ENCODE data around the gene CACNG3.

The CACNG3 gene

DNA sequence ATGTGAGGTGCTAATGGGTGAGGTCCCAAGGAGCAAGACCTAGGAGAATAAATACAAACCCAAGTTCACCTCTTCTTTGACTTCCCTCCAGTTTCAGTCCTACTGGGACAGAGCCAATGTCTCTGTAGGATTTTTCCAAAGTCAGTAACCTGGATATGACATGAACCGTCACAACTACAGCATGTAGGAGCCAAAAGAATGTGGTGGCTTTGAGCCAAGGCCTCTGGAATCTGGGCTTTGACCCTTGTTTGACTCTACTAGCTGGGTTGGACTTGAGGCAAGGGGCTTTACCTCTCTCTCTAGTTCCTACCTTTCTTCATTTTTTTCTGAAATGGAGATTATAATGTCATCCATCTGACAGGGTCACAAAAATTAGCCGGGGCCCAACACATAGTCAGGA is 91.4 kb downstream of the CACNG3 start:
- Histone ChIP-seq H3K36me3 (ENCODE audit: control insufficient read depth, insufficient read depth, low read length) (no peaks in the 10 kb centered on the region), H3K27me3 (ENCODE audit: control insufficient read depth, insufficient read depth, low read length) (no peaks in the 10 kb centered on the region), H3K27ac (ENCODE audit: low read depth, low read length) (no peak overlapping the region), H3K9ac (ENCODE audit: low read length) (no peak overlapping the region), H3K4me3 (ENCODE audit: low read length) (no peak overlapping the region), H3K4me1 (ENCODE audit: control insufficient read depth, insufficient read depth, low read length) (no peaks in the 10 kb centered on the region)

DNA sequence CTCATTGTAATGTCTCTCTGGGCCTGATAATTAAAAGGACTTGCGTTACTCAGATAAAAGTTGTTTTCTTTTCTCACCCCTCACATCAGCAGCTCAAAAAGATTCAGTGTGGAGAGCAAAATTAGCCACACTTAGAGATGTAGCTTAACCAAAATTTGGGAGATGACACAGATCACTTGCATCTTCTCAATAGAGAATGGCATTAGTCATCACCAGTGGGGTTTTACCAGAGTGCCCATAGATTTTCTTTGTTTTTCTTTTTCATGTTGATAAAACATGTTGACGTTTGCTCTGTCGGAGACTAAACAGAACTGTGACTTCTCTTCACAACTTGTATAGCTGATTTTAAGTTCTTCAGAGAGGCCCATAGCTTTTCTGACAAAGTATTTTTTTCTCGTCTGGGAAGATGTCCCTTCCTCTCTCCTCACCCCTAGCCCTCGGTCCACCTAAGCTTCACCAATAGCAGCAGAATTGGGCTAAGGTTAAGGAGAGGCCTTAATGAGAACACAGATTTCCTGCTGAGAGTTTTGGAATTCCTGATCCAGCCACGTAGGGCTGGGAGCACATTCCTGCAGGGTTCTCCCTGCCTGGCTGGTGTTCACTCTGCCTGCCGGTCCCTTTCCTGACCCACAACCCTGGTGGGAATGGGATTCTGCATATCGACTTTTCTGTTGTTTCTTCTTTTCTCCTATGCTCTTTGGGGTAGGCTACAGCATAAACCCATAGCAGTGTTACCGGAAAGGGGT is 92.6 kb downstream of the CACNG3 start:
- Histone ChIP-seq H3K36me3 (ENCODE audit: control insufficient read depth, insufficient read depth, low read length) (no peaks in the 10 kb centered on the region), H3K4me1 (ENCODE audit: control insufficient read depth, insufficient read depth, low read length) (no peaks in the 10 kb centered on the region), H3K27me3 (ENCODE audit: control insufficient read depth, insufficient read depth, low read length) (no peaks in the 10 kb centered on the region), H3K9ac (ENCODE audit: low read length) (no peak overlapping the region), H3K4me3 (ENCODE audit: low read length) (no peak overlapping the region), H3K27ac (ENCODE audit: low read depth, low read length) (no peak overlapping the region)

DNA sequence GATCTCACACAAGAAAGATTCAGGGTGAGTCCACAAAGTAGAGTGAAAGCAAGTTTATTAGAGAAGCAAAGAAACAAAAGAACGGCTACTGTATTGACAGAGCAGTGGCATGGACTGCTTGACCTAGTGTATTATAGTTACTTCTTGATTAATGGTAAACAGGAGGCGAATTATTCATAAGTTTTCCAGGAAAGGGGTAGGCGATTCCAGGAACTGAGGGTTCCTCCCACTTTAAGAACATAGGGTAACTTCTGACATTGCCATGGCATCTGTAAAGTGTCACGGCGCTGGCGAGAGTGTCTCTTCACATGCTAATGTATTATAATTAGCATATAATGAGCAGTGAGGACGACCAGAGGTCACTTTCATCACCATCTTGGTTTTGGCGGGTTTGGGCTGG is 93.2 kb downstream of the CACNG3 start:
- Histone ChIP-seq H3K9ac (ENCODE audit: low read length) (no peak overlapping the region), H3K4me1 (ENCODE audit: control insufficient read depth, insufficient read depth, low read length) (no peaks in the 10 kb centered on the region), H3K36me3 (ENCODE audit: control insufficient read depth, insufficient read depth, low read length) (no peaks in the 10 kb centered on the region), H3K4me3 (ENCODE audit: low read length) (no peak overlapping the region), H3K27me3 (ENCODE audit: control insufficient read depth, insufficient read depth, low read length) (no peaks in the 10 kb centered on the region), H3K27ac (ENCODE audit: low read depth, low read length) (no peak overlapping the region)

DNA sequence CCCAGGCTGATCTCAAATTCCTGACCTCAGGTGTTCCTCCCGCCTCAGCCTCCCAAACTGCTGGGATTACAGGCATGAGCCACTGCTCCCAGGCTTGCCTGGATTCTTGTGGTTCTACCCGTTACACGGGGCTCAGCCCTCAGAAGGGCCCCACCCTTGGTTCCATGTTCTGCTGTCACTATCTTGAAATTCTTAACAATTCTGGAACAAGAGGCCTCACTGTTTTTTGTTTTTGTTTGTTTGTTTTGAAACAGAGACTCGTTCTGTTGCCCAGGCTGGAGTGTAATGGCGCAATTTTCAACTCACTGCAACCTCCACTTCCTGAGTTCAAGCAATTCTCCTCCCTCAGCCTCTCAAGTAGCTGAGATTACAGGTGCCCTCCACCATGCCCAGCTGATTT is 96.6 kb downstream of the CACNG3 start:
- Histone ChIP-seq H3K27ac (ENCODE audit: low read depth, low read length) (no peak overlapping the region), H3K9ac (ENCODE audit: low read length) (no peak overlapping the region), H3K4me1 (ENCODE audit: control insufficient read depth, insufficient read depth, low read length) (no peaks in the 10 kb centered on the region), H3K27me3 (ENCODE audit: control insufficient read depth, insufficient read depth, low read length) (no peaks in the 10 kb centered on the region), H3K36me3 (ENCODE audit: control insufficient read depth, insufficient read depth, low read length) (no peaks in the 10 kb centered on the region), H3K4me3 (ENCODE audit: low read length) (no peak overlapping the region)

DNA sequence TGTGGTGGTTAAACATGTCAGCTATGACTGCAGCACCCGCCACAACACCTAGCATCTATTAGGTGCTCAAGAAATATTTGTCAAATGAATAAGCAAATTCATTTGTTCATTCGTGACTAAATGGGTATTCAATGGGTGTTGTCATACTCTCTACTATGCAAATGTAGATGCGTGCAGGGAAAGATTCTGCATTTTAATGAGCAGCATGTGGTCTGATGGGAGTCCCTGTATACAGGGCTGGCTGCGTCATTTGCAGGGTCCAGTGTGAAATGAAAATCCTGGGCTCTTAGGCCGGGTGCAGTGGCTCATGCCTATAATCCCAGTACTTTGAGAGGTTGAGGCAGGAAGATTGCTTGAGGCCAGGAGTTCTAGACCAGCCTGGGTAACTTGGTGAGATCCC is 97.5 kb downstream of the CACNG3 start:
- H3K4me1 ChIP-seq (ENCODE audit: control insufficient read depth, insufficient read depth, low read length), result no peaks in the 10 kb centered on the region
- H3K27me3 ChIP-seq (ENCODE audit: control insufficient read depth, insufficient read depth, low read length), result no peaks in the 10 kb centered on the region
- H3K9ac ChIP-seq (ENCODE audit: low read length), result no peak overlapping the region

DNA sequence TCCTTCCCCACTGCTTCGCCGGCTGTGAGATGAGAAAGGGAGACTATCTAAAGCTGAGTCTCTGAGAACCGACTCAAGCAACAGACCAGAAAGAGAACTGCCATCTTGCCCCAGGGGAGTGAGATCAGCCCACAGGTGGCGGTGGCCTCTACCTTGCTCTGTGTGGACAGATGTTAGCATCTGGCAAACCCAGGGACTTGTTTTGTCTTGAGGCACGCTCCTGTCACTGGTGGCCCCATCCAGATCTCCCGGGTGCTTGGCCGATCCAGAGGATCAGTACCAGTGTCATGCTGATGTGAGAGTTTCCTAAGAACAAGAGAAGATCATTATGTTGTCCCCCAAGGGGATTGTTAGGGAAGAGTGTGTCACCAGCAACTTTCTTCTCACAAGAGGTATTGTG is 101.4 kb downstream of the CACNG3 start:
- Histone ChIP-seq H3K9ac (ENCODE audit: low read length) (no peak overlapping the region), H3K4me1 (ENCODE audit: control insufficient read depth, insufficient read depth, low read length) (no peaks in the 10 kb centered on the region), H3K27ac (ENCODE audit: low read depth, low read length) (no peak overlapping the region), H3K27me3 (ENCODE audit: control insufficient read depth, insufficient read depth, low read length) (no peaks in the 10 kb centered on the region), H3K36me3 (ENCODE audit: control insufficient read depth, insufficient read depth, low read length) (no peaks in the 10 kb centered on the region), H3K4me3 (ENCODE audit: low read length) (no peak overlapping the region)

More for the DNA sequence above, 97.5 kb downstream of the CACNG3 start:
- Histone ChIP-seq H3K27ac (ENCODE audit: low read depth, low read length) (no peak overlapping the region), H3K36me3 (ENCODE audit: control insufficient read depth, insufficient read depth, low read length) (no peaks in the 10 kb centered on the region), H3K4me3 (ENCODE audit: low read length) (no peak overlapping the region)

DNA sequence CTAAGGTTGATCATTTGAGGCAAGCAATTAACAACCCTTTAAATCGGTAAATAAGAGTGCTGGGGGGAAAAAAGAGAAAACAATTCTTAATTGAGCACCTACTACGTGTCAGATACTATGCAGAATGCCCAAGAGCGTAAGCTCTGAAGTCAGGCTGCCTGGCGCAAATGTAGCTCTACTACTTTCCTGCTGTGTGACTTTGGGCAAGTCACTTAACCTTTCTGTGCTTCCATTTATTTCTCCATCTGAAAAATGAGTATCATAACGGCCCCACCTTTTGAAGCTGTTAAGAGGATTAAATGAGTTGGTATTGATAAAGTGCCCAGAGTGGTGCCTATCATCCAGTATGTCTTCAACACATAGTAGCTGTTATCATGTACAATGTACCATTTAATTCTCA is 102.0 kb downstream of the CACNG3 start:
- Histone ChIP-seq H3K36me3 (ENCODE audit: control insufficient read depth, insufficient read depth, low read length) (no peaks in the 10 kb centered on the region), H3K4me3 (ENCODE audit: low read length) (no peak overlapping the region), H3K27ac (ENCODE audit: low read depth, low read length) (no peak overlapping the region), H3K27me3 (ENCODE audit: control insufficient read depth, insufficient read depth, low read length) (no peaks in the 10 kb centered on the region), H3K4me1 (ENCODE audit: control insufficient read depth, insufficient read depth, low read length) (no peaks in the 10 kb centered on the region), H3K9ac (ENCODE audit: low read length) (no peak overlapping the region)

DNA sequence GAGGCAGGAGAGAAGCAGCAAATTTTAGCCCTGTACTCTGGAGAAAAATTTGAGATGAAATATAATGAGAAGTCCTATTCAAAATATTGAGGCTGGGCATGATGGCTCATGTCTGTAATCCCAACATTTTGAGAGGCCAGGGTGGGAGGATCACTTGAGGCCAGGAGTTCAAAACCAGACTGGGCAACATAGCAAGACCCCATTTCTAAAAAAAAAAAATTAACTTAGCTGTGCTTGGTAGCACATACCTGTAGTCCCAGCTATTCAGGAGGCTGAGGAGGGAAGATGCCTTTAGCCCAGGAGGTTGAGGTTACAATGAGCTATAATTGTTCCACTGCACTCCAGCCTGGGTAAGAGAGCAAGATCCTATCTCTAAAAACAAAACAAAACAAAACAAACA is 103.4 kb downstream of the CACNG3 start:
- no peak overlapping the region for H3K27ac ChIP-seq (ENCODE audit: low read depth, low read length)

DNA sequence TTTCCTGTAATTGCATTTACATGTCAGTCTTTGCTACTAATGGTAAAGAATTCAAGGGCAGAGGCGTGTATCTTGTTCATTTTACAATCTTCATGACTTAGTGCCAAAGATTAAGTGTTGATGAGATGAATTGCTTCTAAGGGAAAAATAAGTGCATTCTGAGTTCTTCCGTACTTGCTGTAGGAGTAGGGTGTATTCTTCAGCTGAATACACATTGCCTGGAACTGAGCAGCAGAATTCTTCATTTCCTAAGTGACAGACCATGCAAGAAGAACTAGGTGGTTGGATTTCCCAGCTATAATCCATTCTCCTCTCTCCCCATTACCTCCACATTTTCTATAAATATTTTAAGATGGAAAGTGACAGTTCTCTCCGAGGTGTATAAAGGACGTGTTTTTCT is 104.8 kb downstream of the CACNG3 start:
- H3K27me3 ChIP-seq (ENCODE audit: control insufficient read depth, insufficient read depth, low read length), result no peaks in the 10 kb centered on the region
- no peaks in the 10 kb centered on the region for H3K4me1 ChIP-seq (ENCODE audit: control insufficient read depth, insufficient read depth, low read length)
- H3K9ac ChIP-seq (ENCODE audit: low read length), result no peak overlapping the region
- no peak overlapping the region for H3K4me3 ChIP-seq (ENCODE audit: low read length)
- H3K36me3 ChIP-seq (ENCODE audit: control insufficient read depth, insufficient read depth, low read length), result no peaks in the 10 kb centered on the region
- no peak overlapping the region for H3K27ac ChIP-seq (ENCODE audit: low read depth, low read length)

More for the DNA sequence above, 103.4 kb downstream of the CACNG3 start:
- Histone ChIP-seq H3K36me3 (ENCODE audit: control insufficient read depth, insufficient read depth, low read length) (no peaks in the 10 kb centered on the region), H3K4me1 (ENCODE audit: control insufficient read depth, insufficient read depth, low read length) (no peaks in the 10 kb centered on the region), H3K27me3 (ENCODE audit: control insufficient read depth, insufficient read depth, low read length) (no peaks in the 10 kb centered on the region), H3K4me3 (ENCODE audit: low read length) (no peak overlapping the region), H3K9ac (ENCODE audit: low read length) (no peak overlapping the region)

DNA sequence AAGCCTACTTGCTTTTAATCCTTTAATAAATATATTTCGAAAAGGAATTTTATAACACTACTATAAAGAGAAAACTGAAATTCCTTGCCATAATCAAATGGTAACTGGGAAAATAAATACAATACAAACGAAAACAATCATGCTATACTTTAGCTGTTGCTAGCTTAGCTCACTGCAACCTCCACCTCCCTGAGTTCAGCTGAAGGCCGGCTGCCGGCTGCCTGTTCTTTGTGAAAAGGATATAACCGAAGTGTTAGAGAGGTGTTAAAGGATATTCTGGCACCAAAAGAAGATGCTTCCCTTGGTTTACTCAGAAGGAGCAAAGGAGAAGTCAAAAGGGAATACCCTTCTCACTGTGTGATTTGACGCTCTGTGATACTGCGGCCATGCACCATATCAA is 108.5 kb downstream of the CACNG3 start:
- Histone ChIP-seq H3K27me3 (ENCODE audit: control insufficient read depth, insufficient read depth, low read length) (no peaks in the 10 kb centered on the region), H3K9ac (ENCODE audit: low read length) (no peak overlapping the region), H3K4me1 (ENCODE audit: control insufficient read depth, insufficient read depth, low read length) (no peaks in the 10 kb centered on the region), H3K4me3 (ENCODE audit: low read length) (no peak overlapping the region), H3K27ac (ENCODE audit: low read depth, low read length) (no peak overlapping the region), H3K36me3 (ENCODE audit: control insufficient read depth, insufficient read depth, low read length) (no peaks in the 10 kb centered on the region)

DNA sequence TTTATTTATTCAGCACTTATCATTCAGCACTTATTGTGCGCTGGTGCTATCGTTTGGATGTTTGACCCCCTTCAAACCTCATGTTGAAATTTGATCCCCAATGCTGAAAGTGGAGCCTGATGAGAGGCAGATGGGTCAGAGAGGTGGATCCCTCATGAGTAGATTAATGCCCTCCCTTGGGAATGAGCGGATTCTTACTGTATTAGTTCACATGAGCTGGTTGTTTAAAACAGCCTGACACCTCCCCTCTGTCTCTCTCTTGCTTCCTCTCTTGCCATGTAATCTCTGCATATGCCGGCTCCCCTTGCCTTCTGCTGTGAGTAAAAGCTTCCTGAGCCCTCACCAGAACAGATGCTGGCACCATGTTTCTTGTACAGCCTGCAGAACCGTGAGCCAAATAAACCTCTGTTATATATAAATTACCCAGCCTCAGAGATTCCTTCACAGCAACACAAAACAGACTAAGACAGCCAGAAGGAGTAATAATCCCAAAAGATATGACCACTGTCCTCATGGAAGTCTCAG is 111.1 kb downstream of the CACNG3 start:
- H3K4me1 ChIP-seq (ENCODE audit: control insufficient read depth, insufficient read depth, low read length), result no peaks in the 10 kb centered on the region
- H3K36me3 ChIP-seq (ENCODE audit: control insufficient read depth, insufficient read depth, low read length), result no peaks in the 10 kb centered on the region
- H3K27ac ChIP-seq (ENCODE audit: low read depth, low read length), result no peak overlapping the region
- no peak overlapping the region for H3K4me3 ChIP-seq (ENCODE audit: low read length)
- no peak overlapping the region for H3K9ac ChIP-seq (ENCODE audit: low read length)
- no peaks in the 10 kb centered on the region for H3K27me3 ChIP-seq (ENCODE audit: control insufficient read depth, insufficient read depth, low read length)

DNA sequence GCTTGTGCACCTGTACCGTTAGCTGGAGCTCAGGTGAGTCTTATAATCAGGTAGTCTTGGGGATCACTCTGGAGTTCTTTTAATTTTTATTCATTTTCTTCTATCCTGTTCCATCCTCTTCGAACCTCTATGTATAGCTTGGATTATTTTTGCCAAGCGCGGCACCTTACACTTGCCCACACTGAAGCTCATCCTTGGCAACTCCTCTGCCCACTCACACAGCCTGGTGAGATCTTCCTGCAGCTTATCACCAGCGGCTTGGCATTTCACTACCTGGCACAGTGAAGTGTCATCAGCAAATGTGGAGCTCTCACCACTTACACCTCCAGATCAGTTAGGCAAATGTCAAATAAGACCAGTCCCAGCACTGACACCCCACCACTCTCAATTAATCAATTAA is 116.7 kb downstream of the CACNG3 start:
- Histone ChIP-seq H3K27ac (ENCODE audit: low read depth, low read length) (no peak overlapping the region), H3K36me3 (ENCODE audit: control insufficient read depth, insufficient read depth, low read length) (no peaks in the 10 kb centered on the region), H3K4me3 (ENCODE audit: low read length) (no peak overlapping the region), H3K4me1 (ENCODE audit: control insufficient read depth, insufficient read depth, low read length) (no peaks in the 10 kb centered on the region), H3K27me3 (ENCODE audit: control insufficient read depth, insufficient read depth, low read length) (no peaks in the 10 kb centered on the region), H3K9ac (ENCODE audit: low read length) (no peak overlapping the region)

DNA sequence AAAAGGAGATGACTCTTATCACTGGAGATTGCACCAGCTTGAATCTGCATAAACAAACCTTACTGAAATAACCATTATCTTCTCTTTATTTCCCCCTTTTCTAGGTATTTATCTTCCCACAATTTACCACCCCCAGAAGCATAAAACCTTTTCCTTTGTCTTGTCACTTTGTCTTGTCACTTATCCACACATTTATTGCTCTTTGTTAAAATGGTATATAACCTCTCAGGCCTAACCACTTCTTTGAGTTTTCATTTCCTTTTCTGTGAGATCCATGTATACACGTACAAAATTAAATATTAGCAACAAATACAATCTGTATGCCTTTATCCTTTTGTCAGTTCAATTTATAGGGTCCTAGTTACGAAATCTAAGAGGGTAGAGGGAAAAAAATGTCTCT is 122.9 kb downstream of the CACNG3 start:
- Histone ChIP-seq H3K36me3 (ENCODE audit: control insufficient read depth, insufficient read depth, low read length) (no peaks in the 10 kb centered on the region), H3K27ac (ENCODE audit: low read depth, low read length) (no peak overlapping the region), H3K4me1 (ENCODE audit: control insufficient read depth, insufficient read depth, low read length) (no peaks in the 10 kb centered on the region), H3K9ac (ENCODE audit: low read length) (no peak overlapping the region), H3K4me3 (ENCODE audit: low read length) (no peak overlapping the region), H3K27me3 (ENCODE audit: control insufficient read depth, insufficient read depth, low read length) (no peaks in the 10 kb centered on the region)

Data from rectal smooth muscle tissue (tissue), 1 donor.